Breast epithelium (tissue), 3 donors: ENCODE data around the gene ECSCR.

ENCODE experiments used
- POLR2A ChIP-seq: fragments of 450-650 bp; IDR thresholded peaks from one replicate; pipeline ENCODE4 v1.6.1; 2016; ENCODE audit warnings: antibody characterized with exemption, mild to moderate bottlenecking, moderate library complexity
- POLR2AphosphoS5 ChIP-seq, 3 donors: sonication (generic); formaldehyde crosslinking; IDR thresholded peaks; one replicate each; pipeline ENCODE4 v1.6.1; 2017; ENCODE audit warnings: antibody characterized with exemption in 3 of 3
- TF ChIP-seq, protein P1 (sequence below), 3 donors: fragments of 450-650 bp; IDR thresholded peaks; one replicate each; pipeline ENCODE4 v1.5.1; 2016 to 2017; ENCODE audit warnings: antibody characterized with exemption in 3 of 3, mild to moderate bottlenecking in 3 of 3, moderate library complexity in 3 of 3

DNA sequence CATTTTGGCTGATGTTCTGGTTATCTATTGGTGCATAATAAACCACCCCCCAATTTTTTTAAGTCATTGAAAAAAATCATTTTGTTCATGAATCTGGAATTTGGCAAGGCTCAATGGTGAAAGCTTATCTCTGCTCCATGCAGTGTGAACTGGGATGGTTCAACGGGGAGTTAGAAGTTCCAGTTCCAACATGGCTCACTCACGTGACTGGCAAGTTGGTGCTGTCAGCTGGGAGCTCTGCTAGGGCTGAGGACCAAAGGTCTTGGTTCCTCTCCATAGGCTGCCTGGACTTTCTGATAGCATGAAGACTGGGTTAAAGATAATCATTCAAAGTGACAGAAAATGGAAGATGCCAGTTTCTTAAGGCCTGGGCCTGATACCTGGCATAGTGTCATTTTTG lies 55.6 kb downstream of the ECSCR start:
- TF ChIP-seq POLR2A (no peak), POLR2AphosphoS5 (IDR thresholded peaks at IDR 0.05) (no peak)
- TF ChIP-seq, protein P1, sequence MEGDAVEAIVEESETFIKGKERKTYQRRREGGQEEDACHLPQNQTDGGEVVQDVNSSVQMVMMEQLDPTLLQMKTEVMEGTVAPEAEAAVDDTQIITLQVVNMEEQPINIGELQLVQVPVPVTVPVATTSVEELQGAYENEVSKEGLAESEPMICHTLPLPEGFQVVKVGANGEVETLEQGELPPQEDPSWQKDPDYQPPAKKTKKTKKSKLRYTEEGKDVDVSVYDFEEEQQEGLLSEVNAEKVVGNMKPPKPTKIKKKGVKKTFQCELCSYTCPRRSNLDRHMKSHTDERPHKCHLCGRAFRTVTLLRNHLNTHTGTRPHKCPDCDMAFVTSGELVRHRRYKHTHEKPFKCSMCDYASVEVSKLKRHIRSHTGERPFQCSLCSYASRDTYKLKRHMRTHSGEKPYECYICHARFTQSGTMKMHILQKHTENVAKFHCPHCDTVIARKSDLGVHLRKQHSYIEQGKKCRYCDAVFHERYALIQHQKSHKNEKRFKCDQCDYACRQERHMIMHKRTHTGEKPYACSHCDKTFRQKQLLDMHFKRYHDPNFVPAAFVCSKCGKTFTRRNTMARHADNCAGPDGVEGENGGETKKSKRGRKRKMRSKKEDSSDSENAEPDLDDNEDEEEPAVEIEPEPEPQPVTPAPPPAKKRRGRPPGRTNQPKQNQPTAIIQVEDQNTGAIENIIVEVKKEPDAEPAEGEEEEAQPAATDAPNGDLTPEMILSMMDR (IDR thresholded peaks at IDR 0.05): no peak
